HG03280 (cell line): ENCODE results near the gene DENND1B.

Experiments
- ATAC-seq: cut with Tn5 transposase; IDR thresholded peaks from one replicate; pipeline ENCODE4 v1.9.1; 2021; ENCODE audit warnings: mild to moderate bottlenecking, moderate library complexity; ENCODE audit not compliant: unreplicated experiment

DENND1B gene

DNA sequence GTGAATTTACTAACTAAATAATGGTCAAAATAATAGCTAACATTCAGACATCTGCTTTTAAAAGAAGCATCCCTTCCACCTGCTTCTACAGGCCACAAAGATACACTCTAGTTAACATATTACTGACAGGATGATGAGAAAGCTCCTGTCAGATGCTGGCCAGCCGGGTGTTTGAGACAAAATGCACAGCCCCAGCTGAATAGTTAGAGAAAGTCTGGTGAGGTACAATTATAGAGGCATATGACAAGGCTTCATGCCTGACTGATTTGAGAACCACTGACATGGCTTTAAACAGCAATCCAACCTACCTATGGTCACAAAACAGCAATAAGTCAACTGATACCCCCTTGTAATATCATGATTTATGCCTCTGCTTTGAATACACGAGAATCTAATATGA lies 137.0 kb downstream of the DENND1B start:
- ATAC-seq: no peak

DNA sequence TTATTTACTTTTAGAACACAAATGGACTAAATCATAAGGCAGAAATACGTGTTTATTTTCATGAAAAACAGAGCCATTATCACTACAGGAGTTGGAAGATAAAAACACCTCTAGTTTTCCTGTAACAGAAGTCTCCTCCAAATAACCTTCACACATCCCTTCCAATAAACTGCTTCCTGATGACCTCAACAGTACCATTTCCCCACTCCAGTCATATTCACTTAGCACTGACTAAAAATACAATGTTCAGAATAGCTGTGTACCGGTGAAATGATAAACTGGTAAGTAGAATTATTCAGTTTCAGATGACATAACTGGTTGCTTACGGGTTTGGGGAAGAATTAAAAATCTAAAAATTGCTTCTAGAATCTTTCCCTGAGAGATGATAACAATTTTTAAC lies 137.9 kb downstream of the DENND1B start:
- ATAC-seq: no peak

DNA sequence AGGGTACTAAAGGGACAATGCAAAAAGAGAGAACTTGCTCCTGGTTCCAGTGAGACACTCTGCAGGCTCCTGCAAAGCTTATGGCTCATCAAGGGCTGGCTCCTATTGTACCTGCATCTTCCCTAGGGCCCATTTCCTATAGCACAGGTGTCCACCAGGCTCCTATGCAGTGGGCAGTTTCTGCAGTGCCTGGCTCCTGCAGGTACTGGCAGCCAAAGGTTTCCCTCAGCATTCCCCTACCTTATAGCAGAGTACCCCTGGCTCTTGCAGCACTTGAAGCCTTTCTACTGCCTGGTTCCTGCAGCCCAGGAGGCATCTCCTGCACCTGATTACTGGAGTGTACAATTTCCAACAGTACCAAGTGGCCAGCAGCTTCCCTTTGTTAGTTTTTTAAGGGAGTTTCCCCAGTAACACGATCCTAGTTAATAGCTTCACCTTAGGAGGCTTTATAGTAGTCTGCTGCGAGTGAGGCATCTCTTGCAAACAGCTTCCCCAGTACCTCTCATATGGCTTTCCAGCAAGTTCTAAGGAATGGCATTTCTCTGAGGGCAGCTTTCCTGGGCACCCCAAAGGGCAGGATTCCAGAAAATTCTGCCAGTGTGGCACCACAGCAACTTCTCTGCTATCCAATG lies 141.7 kb downstream of the DENND1B start:
- ATAC-seq: no peak

DNA sequence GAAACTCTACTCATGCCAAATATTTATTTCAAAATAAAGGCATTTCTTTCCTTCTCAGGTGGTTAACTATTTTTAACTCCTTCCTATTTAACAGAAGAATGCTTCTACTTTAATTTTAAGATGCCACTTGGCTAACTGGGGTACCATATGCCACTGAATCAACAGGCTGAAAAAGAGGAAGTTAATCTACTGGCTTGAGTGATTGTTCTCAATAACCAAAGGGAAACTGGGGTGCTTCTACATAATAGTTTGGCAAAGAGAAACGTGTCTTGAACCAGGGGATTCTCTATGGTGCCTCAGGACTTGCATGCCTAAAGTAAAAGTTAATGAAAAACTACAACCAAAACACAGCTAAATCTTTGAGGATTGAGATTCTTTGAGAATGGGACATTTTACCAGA lies 142.6 kb downstream of the DENND1B start:
- no peak for ATAC-seq

DNA sequence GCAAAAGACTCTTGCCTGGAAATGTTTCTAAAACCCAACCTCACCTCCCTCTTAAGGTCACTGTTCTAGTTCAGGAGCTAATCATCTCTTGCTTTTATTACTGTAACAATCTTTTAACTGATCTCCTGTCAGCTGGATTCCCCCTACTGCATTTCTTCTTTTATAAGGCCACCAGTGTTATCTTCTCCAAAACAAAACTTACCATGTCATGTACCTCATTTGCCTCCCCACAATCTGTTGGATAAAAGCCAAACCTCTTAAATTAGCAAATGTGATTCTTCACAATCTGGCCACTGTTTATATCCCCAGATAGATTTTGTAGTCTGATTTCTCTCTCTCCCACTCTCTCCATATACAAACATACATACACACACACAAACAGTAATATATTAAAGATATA lies 143.3 kb downstream of the DENND1B start:
- ATAC-seq: no peak

DNA sequence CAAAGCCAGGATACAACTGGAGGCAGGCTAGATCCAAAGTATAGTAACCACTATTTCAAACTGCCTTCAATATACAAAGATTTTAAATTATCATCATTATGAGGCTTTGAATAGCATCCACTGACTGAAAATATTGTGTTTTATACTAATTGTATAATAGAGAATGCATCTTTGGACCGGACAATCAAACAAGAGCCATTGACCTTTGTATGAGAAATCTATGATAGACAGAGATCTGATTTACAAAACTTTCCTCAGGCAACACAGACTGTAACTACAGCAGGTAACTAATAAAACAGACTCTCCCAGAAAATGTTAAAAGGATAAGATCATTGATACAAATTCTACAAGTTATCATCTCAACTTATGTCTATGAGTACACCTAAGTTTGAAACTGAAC lies 152.9 kb downstream of the DENND1B start:
- ATAC-seq: no peak

DNA sequence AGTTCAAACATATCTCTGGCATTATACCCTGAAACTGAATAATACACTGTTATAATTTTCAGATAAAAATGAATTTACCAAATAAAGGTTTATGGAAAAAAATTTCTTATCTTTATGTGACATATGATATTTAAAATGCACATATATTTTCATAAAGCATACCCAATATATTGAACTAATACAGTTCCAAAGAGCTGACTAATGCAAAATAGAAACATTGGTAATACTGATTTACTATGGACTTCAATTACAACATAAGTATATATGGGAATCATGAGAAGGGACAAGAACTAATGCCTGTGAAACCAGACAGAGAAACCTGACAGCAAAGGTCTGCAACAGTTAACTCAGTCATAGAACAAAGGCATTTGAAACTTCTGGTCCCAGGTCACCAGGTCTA lies 153.5 kb downstream of the DENND1B start:
- ATAC-seq: no peak

DNA sequence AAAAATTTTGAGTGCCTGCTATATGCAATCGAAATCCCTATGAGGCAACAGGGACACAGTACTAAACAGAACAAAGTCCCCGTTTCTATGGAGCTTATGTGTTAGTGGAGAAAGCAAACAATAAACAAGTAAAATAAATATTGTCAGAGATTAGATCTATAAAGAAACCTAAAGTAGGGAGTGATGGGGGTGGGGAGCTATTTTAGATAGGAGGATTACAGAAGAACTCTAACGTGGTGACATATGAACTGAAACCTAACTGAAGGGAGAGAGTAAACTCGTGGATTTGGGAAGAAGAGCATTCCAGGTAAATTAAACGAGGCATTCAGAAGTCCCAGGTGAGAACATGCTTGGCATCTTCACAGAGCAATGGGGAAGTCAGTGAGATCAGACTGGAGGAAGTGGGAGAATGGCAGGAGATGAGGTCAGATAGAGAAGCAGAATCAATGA lies 154.5 kb downstream of the DENND1B start:
- no peak for ATAC-seq

DNA sequence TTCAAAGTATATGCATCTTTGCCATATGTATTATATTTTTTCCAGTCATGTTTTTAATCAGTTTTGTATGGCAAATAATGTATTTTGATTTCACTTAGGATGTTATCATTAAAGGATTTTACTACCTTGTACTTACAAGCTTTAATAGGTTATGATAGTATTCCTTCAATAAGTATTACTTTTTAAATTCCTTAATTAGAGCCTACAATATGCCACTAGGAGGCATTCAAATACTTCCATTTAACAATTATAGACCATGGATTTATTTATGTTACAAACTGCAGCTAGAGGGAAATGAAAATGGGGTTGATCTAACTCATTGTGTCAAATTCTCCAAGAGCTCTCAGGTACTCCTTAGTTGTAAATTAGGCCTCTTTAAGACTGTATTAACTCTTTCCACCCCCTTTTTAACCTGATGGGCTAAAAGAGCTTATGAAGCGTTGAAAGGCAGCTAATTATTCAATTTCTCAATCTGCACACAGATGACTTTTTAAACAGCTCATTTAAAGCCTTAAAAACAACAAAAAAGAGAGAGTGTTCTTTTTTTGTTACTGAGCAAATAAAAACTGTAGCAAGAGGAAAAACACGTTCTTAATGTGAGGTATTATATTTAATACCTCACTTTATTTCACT lies 156.2 kb downstream of the DENND1B start:
- no peak for ATAC-seq

DNA sequence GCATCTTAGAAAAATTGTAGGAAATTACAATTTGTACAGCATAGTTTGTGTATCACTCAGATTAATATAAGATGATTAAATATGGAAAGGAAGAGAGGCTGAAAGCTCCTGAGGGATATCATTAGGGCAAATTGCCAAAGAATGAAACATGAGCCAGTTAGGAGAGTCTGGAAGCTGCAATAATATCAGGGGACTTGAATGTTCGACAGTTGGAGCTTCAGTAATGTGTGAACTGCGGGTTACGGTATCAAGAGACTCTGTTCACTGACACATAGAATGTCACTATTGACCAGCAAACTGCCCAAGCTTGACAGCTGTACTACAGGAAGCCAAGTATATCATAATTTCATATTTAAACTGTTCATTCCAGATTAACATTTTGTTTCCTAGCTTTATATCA lies 157.2 kb downstream of the DENND1B start:
- ATAC-seq: no peak

DNA sequence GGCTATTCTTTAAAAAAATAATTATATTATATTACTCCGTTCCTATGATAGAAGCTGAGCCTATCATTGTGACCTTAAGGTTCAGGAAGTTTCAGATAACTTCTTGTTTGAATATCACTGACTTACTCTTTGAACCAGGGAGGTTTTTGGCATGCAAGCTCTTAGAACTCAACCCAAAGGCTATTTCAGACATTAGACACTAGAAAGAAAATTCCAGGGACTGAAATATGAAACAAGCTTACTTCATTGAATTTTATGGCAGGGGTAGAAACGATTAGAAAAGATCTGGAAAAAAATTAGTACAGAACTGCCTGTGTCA lies 159.6 kb downstream of the DENND1B start:
- no peak for ATAC-seq

DNA sequence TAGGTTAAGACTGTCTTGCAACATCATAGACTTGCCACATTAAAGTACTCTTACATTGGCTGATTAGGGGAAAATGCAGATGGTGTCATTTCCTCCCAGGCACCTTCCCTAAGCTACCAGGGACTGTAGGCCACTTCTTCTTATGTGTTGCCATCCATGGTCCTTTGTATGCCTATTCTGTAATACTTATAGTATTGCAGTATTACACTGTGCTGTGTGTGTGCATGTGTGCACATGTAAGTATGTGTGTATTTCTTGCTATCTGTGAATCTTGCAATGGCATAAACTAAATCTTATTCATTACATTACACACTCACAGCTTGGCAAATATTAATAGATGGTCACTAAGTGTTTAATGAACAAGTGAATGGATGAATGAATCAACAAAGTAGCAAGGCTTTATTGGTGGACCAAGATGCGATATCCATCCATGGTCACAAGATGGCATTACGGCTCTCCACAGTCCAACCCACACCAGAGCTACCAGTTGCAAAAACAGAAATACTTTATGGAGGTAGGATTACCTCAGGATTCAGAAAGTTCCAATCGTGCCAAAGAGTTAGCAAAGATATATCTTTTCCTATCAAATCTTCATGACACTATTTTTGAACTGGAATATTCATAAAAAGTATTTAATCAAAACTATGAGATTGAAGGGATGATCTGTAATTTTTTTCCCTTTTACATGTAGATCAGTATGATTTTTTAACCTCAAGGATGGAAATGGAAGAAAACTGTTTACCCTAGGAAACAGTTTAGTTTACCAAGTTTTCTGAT lies 160.2 kb downstream of the DENND1B start:
- peak; percentile 68 for ATAC-seq

DNA sequence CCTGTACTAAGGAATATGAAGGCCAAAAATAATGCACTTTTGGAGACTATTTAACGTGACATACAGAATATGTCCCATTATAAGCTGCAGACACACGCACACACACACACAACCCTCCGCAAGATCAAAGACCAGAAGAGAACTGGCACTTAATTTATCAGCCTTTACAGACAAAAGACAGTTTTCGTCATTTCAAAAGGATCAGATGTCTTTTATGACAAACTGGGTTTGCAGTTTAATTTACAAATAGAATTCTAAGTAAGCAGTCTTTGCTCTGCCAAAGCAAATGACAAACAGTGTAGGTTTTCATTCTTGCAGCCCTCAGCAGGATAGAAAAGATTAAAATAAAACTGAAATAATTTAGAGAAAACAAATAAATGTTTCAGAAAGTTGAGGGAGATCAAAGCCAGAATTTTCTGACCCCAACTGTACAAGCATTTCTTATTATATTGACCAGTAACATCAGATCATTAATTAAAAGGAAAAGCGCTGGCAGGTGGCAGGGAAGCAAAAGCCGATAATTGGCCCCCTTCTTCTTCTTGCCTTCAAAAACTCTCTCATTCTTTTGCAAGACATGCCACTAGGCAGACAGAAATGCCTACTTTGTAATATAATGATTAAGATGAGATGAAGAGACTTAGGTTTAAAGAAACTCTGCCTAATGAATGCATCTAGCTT lies 169.0 kb downstream of the DENND1B start:
- no peak for ATAC-seq

DNA sequence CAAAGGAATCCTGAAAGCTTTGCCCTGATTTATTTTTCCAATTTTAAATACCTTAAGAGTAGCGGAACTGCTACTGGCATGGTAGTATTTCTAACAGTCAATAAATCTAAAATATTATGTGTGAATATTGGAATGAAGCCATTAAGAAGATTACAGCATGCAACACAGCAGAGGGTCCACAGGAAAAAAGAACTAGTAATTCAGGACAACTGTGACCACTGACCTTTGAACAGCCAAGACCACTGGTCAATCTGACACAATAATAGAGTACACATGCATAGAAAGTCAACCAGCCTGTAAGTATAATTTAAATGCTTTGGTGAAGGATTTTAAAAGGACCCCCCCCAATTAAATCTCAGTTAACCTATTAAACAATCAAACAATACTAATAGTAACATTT lies 171.0 kb downstream of the DENND1B start:
- ATAC-seq: no peak

DNA sequence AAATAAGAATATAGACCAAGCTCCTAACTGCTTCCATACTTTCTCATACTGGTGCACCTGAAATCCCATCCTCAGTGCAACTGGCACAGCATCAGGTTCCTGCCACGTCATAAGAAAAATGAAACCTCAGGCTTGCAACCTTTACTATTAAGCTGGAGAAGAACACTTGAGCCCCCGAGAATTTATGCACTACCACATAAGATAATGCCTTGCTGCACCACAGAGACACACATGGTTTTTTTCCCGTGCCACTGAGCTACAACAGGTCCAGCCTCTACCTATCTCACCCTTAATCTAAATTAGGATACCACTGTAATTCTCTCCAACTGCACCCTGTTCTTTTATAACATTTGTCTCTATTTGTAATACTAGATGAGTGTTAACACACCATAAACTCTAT lies 174.5 kb downstream of the DENND1B start:
- ATAC-seq: no peak

DNA sequence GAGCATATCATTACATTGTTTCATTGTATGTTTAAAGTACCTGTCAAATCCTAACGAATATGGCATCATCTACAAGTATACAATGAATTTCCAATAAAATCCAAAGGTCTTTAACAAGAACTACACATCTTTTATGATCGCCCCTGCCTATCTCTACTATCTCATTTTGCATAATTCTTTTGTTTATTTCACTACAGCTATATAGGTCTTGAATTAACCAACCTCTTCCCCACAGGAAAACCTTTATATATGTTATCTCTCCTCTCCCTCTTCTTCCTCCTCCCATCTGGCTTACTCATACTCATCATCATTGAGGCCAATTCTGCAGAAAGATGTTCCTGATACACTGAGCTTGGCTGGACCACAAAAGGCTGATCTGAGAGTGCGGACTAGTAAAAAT lies 175.5 kb downstream of the DENND1B start:
- no peak for ATAC-seq

DNA sequence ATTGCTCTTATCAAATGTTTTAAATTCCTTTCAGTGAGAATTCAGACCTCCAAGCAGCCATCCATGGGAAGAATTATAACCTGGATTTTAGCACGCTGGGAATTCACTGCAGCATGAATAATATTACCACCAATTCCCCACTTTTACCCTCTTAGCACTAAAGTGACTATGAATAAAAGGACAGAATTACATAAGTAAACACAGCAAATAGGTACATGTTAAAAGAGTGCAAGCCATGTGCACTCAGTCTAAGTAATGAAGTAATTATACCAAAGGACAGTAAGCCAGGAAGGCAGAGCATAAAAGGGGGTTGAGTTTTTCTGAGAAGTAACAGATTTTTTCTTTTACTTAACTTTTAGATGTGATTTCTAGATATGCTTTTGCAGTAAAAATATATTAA lies 176.3 kb downstream of the DENND1B start:
- no peak for ATAC-seq

DNA sequence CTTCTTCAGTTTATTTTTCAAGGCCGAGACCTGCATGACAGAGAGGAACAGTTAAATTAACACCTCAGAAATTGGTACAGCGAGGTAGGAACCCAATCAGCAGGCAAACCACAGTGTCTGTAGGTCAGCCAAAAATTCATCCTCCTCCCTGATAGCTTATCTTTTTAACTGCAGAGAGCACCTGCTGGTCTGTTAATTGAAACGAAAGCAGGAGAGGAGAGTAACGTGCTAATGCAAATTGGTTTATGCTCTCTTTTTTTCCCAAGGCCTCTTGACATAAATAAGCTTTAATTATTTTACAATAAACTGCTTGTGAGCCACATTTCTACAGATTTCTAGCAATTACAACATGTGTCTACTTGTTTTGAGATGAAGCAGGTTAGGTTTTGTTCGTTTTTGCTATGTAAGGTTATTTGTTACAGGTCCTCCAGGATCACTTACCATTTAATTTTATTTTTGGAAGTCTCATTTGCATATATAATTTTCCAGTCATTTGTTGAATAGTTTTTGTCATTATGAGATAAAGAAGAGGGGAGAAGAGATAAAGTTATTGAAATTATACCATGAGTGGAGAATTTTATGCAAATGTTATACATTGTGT lies 179.9 kb downstream of the DENND1B start:
- ATAC-seq: no peak

DNA sequence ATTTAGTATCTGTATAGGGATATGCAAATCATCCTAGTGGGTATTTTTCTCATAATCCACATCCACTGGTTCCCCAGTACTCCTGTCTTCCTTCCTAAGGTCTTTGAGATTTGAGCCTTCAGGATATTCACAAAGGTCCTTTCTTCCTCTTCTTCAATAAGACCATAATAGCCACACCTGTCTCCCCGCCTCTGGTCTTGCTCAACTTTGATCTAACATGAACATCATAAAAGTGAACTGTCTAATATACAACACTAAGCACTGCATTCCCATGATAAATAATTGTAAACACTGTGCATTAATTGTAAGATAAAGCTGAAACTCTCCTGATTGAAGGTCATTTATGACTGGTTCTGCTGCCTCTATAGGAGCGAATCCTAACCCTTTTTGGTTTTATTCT lies 184.6 kb downstream of the DENND1B start:
- ATAC-seq: no peak

DNA sequence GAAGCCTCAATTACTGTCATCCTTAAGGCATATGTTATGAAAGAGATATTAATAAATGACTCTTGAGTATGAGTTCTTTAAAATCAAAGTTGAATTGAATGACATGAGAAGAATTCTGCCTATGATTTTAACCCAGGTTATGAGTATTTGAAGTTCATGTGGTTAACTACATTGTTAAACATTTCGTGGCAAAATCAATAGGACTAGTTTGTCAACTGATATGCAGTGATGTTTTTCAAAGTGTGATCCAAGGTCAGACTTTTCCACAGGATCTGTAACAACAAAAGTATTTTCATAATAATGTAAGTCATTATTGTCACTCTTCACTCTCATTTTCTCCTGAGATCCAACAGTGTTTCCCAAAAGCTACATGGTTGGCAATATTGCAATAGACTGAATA lies 189.5 kb downstream of the DENND1B start:
- no peak for ATAC-seq

DNA sequence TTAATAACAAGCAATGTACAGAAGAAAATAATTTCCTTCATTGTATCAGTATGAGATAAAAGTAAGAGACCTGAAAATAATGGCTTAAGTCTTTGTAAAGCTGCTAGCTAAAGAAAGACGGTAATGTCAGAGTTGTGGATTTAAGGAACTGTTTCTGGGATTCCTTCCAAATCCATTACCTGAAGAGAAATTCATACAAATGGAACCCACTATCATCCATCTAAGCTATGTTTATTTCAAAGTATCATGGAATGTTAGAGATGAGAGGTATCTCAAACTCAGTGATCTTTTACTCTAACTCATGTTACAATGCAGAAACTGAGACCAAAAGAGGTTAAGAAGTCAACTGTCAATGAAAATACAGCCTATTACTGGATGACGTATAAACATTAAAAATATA lies 197.7 kb downstream of the DENND1B start:
- no peak for ATAC-seq
